Right hindlimb (tissue), 1 donor: ENCODE results near the gene WWOX.

Source experiments
- DNase-seq: peaks from one replicate; pipeline ENCODE4 v3.0.0-alpha.2; 2018

WWOX gene

GRCh38 chr16:78551487-78552085, 452.1 kb downstream of the WWOX start:
- no peak for DNase-seq

GRCh38 chr16:78552106-78552675, 452.7 kb downstream of the WWOX start:
- no peak for DNase-seq

GRCh38 chr16:78552716-78553115, 453.3 kb downstream of the WWOX start:
- no peak for DNase-seq

- DNase-seq: no peak
Observed at GRCh38 chr16:78553268-78554039, 454.0 kb downstream of the WWOX start.

DNA sequence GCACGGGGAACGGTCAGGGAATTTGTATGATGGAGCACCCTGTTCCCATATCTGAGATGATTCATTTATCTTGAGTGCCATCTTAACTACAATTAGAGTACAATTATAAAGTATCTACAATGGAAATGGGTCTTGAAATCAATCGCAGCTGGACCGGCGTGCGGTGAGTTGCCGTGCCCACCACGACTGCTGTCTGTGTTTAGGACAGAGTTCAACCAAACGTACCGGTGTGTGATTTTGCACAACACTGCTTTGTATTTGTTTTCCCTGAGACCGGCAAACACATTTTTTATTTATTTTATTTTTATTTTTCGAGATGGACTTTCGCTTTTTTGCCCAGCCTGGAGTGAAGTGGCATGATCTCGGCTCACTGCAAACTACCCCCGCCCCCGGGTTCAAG, 457.0 kb downstream of the WWOX start:
- no peak for DNase-seq

GRCh38 chr16:78560997-78561396, 461.5 kb downstream of the WWOX start:
- no peak for DNase-seq

GRCh38 chr16:78562111-78562510, 462.7 kb downstream of the WWOX start:
- no peak for DNase-seq

DNA sequence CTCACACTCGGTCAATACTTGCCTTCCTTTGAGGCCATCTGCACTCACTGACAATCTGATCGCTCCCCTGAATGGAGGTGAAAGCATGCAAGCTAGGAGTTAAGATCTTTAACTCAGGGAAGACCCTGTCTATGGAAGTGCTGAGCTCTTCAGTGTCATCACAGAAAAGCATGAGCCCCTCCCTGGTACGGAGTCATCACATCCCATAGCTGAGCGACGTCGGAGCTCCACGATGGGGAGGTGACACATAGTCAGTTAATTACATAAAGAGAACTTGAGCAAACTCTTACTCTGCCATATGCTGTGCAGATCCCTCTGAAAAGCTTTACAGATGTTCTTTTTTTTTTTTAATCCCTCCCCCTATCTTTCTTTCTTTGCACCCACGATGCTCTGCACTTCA, 463.2 kb downstream of the WWOX start:
- no peak for DNase-seq

DNA sequence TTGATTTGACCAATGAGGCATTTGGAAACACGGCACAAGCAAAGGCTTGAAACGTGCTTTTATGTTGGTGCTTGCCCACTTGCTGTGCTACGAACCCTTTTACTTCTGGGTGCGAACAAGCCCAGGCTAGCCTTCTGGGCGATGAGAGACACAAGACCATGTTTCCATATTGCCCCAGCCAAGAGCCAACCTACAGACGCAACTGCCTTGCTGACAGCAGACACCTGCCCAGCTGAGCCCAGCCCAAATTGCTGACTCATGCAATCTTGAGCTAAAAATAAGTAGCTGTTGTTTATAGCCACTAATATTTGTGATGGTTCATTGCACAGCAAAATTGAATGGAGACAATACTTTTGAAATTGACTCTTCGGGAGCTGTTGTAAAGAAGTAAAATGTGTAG, 464.5 kb downstream of the WWOX start:
- DNase-seq: no peak

GRCh38 chr16:78566397-78567073, 467.1 kb downstream of the WWOX start:
- DNase-seq: no peak

DNA sequence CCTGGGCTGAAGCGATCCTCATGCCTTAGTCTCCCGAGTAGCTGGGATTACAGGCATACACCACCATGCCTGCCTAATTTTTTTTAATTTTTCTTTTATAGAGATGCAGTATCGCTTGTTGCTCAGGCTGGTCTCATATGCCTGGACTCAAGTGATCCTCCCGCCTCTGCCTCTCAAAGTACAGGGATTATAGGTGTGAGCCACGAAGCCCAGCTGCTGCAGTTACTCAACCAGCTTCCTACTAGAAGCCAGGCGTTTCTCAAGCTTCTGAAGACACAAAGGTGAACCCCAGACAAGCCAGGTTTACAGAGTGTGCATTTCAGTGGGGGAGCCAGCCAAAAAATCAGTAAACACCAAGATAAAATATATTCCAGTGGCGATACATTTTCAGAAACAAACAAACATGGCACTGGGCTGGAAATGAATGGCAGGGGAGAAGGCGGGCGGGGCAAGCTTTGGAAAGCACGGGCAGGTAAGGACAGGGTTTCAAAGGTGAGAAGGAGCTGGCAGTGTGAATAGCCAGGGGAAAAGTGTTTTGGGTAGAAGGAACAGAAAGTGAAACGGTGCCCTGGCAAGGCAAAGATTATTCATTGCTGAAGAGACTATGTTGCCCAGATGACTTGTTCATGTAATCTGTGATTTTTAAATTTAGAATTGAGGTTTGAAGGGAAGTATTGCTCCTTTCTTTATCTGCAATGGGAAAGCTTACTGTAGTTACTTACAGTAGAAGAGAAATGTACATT, 471.1 kb downstream of the WWOX start:
- DNase-seq: no peak

DNA sequence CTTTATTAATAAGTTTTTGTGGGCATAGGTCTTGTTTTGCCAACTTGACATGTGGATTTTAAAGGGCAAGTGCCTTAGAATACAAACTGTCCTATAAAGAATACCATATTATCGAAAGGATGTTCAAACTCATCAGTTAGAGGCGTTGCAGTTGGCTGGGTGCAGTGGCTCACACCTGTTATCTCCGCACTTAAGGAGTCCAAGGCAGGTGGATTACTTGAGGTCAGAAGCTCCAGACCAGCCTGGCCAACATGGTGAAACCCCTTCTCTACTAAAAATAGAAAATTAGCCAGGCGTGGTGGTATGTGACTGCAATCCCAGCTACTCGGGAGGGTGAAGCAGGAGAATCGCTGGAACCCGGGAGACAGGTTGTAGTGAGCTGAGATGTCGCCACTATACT, 472.0 kb downstream of the WWOX start:
- DNase-seq: no peak

DNA sequence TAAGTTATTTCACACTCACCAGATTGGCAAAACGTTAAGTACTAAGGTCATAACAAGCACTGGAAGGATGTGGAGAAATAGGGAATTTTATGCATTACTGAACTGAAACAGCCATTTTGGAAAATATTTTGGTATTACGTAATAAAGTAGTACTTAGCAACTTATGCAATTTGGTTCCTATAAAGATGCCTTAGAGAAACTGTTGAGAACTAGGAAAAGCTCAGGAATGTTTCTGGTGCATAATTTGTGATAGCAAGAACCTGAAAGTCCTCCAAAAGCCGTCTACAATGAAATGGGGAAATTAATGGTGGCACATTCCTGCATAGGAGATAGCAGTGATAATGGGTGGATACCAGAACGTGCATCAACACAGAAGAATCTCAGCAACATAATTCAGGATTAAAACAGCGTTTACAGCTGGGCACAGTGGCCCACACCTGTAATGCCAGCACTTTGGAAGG, 472.5 kb downstream of the WWOX start:
- no peak for DNase-seq

DNA sequence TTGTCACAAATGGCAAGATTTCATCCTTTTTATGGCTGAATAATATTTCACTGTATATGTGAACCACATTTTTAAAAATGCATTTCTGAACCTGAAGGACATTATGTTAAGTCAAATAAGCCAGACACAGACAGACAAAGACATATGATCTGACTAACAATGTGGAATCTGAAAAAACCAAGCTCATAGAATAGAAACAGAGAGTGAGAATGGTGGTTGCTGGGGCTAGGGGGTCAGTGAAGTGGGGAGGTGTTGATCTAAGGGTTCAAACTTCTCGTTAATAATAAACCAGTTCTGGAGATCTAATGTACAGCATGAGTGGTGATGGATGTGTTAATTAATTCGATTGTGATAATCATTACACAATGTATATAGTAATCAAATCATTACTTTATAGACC, 475.1 kb downstream of the WWOX start:
- no peak for DNase-seq

DNA sequence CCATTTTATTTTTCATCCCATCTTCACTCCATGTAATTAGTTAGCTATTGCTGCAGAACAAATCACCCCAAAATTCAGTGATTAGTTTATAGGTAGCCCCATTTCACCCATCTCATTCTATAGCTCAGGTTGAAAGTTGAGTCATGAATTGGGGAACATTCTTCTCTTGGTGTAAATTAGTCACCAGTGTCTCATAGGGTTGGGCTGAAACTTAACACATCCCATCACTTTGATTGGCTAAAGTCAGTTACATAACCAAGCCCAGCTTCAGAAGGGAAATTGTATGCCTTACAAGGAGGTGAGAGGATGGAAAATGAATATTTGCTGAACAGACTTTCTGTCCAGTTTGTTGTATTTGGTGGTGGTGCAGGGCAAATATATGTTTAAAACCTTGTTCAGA, 477.5 kb downstream of the WWOX start:
- no peak for DNase-seq

DNA sequence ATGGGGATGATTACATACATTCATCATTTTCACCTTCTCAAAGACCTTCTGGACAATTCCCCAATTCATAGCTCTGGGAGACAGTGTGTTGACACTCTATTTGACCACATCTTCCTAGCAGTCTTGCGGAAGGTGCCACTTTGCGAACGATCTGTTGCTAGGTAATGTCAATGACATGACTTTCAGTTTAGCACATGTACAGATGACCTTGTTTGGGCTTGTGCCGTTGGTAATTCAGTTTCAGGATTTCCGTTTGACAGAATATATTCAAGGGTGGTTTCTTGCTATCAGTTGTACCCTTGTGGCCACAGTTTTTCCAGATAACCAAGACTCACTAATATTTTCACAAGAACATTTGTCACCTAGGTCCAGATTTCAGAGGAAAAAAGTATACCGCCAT, 478.2 kb downstream of the WWOX start:
- DNase-seq: no peak

DNA sequence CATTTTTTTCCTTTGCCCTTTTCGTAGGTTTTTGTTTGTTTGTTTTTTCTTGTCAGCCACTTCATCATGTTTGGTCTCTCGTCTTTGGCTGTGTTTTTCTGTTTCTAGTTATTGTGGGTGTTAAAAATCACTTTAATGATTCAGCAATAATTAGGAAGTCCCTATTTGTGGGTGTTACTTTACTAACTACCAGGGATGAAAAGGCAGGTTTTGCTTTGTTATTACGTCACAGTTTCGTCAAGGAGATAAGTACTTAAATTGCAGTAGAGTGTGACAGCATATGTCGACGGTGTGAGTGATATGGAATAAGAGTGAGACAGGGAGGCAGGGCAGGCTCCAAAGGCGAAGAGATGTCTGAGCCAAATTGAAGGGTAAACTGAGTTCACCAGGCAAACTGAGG, 479.6 kb downstream of the WWOX start:
- DNase-seq: no peak

DNA sequence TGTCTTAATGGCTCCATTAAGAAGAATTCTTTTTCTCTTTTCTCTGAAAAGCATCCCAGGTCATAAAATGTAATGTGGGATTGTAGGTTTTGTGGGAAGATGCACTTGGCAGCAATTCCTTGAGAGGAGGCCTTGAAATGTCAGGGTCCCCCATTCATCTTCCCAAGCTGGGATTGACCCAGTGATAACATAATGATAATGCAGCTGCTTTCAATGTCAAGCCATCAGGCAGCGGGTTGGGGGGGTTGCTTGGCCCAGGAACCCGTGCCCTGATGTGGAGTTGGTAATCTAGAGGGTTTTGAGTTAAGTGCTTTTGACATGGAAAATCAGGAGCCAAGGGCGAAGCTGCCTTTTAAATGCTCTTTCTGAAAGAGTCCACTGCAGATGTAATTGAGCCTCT, 484.0 kb downstream of the WWOX start:
- no peak for DNase-seq

DNA sequence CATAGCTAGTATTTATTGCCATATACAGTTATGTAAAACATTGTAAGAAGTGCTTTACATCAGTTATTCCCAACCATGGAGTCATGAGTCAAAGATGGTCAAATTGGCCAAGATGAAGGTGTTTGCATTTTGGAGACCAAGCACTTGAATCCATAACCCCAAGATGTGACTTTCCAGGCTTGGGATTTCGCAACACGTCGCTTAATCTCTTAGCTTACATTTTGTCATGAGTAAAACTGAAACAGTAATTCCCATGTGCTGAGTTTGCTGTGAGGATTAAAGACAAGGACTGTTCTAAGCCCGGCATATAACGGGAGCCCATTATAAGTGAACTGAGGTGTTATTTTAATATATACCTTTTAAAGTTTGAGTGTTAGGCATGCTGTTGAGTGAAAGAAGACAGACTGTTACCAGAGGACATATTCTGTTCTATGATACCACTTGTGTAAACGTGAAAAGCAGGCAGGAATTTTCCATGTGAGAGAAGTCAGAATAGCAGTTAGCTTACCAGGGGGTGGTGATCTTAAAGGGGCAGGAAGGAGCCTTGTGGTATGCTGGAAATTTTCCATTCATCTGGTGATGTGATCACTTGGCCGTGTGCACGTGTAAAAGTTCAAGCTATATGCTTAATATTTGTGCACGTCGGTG, 484.9 kb downstream of the WWOX start:
- no peak for DNase-seq

DNA sequence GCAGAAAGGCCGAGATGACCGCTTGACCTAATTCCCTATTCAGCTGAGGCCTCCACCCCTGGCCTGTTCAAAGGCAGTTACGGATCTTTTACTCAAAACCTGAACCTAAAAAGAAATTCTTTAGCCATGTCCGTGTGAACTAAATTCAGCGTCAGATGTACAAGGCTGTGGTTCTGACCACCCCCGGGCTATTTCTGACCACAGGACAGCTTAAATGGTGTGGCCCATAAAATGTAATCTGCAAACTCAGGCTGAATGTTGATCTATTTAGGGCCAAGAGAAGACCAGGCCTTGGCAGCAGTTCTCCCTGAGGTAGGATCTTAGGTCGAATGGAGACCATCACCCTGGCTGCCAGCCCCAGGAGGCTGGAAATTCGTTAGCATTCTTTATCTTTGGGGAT, 485.5 kb downstream of the WWOX start:
- no peak for DNase-seq

- DNase-seq: no peak
Observed at GRCh38 chr16:78589331-78589730, 489.9 kb downstream of the WWOX start.

DNA sequence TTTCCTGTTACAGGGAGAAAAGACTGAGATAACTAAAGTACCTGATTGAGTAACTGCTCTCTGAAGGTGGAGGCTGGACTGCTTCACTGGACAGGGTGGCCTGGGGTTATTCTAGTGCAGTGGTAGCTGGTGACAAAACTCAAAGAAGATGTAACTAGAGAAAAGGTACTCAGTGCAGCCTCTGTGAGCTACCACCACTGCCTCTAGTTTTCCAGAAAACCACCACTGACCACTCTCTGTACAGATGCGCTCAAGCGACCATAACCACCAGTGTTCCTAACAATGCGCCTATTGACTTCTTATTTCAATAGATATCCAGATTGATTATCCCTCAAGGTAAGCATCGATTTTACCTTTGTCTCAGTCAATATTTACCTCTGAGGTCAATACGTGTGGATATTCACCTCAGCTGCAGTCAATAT, 492.2 kb downstream of the WWOX start:
- DNase-seq: no peak

- DNase-seq: no peak
Observed at GRCh38 chr16:78592111-78592510, 492.7 kb downstream of the WWOX start.
